ENCODE results near the gene BPIFA3. TPM values are rescaled to one million over a fixed set of nuclear protein-coding genes. Genes with fewer than 3 reads are reported as not detected.

The BPIFA3 gene
- total RNA-seq, 4 donors from 2014 or later: not detected

GRCh38 chr20:33175123-33175522 is 42.0 kb upstream of the BPIFA3 start:
- H3K27me3 ChIP-seq: peaks cover 0 to 2% (median 0%) of the 10 kb centered on the region in 3 donors
- no peak for ATAC-seq
- TF ChIP-seq CTCF (IDR thresholded peaks at IDR 0.05 in 4 of 5, conservative IDR thresholded peaks at IDR 0.05 in 1 of 5): no peak
- no peak for TF ChIP-seq POLR2A (IDR thresholded peaks at IDR 0.05)
- no peak for DNase-seq
- H3K4me3 ChIP-seq: no peak overlapping the region
- in situ Hi-C loops (cut with MboI; ENCODE audit: low sequenced_read_pairs in 4 of 4) (no loop called here), intact Hi-C loops (cut with DNase I; ENCODE audit: low total_unique reads) (no loop called here)
- H3K9me3 ChIP-seq: peaks cover 0 to 4% (median 0%) of the 10 kb centered on the region in 3 donors
- H3K4me1 ChIP-seq: no peaks in the 10 kb centered on the region
- no peak overlapping the region for H3K27ac ChIP-seq
- H3K36me3 ChIP-seq: no peaks in the 10 kb centered on the region

- Histone ChIP-seq H3K27me3 (peaks cover 0 to 2% (median 0%) of the 10 kb centered on the region in 3 donors), H3K9me3 (no peaks in the 10 kb centered on the region), H3K4me3 (no peak overlapping the region), H3K36me3 (no peaks in the 10 kb centered on the region), H3K27ac (no peak overlapping the region), H3K4me1 (no peaks in the 10 kb centered on the region)
- TF ChIP-seq POLR2A (IDR thresholded peaks at IDR 0.05) (no peak), CTCF (IDR thresholded peaks at IDR 0.05 in 4 of 5, conservative IDR thresholded peaks at IDR 0.05 in 1 of 5) (no peak)
- DNase-seq (no peak), ATAC-seq (no peak)
- in situ Hi-C loops (cut with MboI; ENCODE audit: low sequenced_read_pairs in 4 of 4) (no loop called here), intact Hi-C loops (cut with DNase I; ENCODE audit: low total_unique reads) (no loop called here)
Observed at GRCh38 chr20:33176101-33176500, 41.1 kb upstream of the BPIFA3 start.

- TF ChIP-seq CTCF (IDR thresholded peaks at IDR 0.05 in 4 of 5, conservative IDR thresholded peaks at IDR 0.05 in 1 of 5) (no peak), POLR2A (IDR thresholded peaks at IDR 0.05) (no peak)
- in situ Hi-C loops (cut with MboI; ENCODE audit: low sequenced_read_pairs in 4 of 4) (no loop called here), intact Hi-C loops (cut with DNase I; ENCODE audit: low total_unique reads) (no loop called here)
- Histone ChIP-seq H3K4me3 (no peak overlapping the region), H3K27ac (no peak overlapping the region), H3K9me3 (no peaks in the 10 kb centered on the region), H3K4me1 (no peaks in the 10 kb centered on the region), H3K36me3 (no peaks in the 10 kb centered on the region), H3K27me3 (no peaks in the 10 kb centered on the region)
- ATAC-seq: no peak
- no peak for DNase-seq
Observed at GRCh38 chr20:33177866-33178265, 39.3 kb upstream of the BPIFA3 start.

DNA sequence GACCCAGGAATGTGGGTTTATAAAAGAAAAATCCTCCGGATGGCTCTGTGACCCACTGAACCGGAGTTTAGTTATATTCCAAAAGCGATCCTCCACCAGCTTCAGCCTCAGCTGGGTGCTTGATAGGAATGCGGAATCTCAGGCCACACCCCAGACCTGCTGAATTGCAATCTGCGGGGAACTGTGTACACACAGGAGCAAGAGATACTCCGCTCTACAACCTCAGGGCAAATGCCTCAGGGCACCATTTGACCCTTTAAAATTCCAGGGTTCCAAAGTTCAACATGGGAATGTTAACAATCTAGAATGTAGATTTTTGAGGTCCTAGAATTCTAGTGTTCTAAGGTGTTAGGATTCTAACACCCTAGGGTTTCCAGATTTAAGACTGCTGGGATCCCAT is 38.4 kb upstream of the BPIFA3 start:
- in situ Hi-C loops (cut with MboI; ENCODE audit: low sequenced_read_pairs in 4 of 4): no loop called here
- no peaks in the 10 kb centered on the region for H3K4me1 ChIP-seq
- H3K4me3 ChIP-seq: no peak overlapping the region
- no peaks in the 10 kb centered on the region for H3K27me3 ChIP-seq
- ATAC-seq (no peak), DNase-seq (no peak)
- H3K27ac ChIP-seq: no peak overlapping the region
- intact Hi-C loops (cut with DNase I; ENCODE audit: low total_unique reads): no loop called here
- peaks cover 0 to 5% (median 0%) of the 10 kb centered on the region in 3 donors for H3K9me3 ChIP-seq
- H3K36me3 ChIP-seq: no peaks in the 10 kb centered on the region
- no peak for TF ChIP-seq CTCF (IDR thresholded peaks at IDR 0.05 in 4 of 5, conservative IDR thresholded peaks at IDR 0.05 in 1 of 5)
- no peak for TF ChIP-seq POLR2A (IDR thresholded peaks at IDR 0.05)

DNA sequence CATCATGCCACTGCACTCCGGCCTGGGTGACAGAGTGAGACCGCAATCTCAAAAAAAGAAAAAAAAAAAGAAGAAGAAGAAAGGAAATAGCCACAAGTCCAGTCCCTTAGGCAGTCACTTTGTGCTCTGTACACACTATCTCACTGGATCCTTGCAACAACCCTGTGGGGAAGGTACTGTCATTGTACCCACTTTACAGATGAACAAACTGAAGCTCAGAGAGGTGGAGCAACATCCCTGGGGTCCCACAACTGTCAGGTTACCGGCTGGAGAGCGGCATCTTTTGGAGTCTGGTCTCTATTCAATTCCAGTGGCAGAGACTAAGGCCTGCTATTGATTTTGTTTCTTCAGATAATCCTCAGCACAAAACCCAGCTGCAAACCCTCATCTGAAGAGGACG is 37.0 kb upstream of the BPIFA3 start:
- no peaks in the 10 kb centered on the region for H3K4me1 ChIP-seq
- no peak overlapping the region for H3K4me3 ChIP-seq
- no peak for ATAC-seq
- no peaks in the 10 kb centered on the region for H3K27me3 ChIP-seq
- H3K9me3 ChIP-seq: peaks cover 0 to 6% (median 0%) of the 10 kb centered on the region in 3 donors
- H3K27ac ChIP-seq: no peak overlapping the region
- H3K36me3 ChIP-seq: no peaks in the 10 kb centered on the region
- intact Hi-C loops (cut with DNase I; ENCODE audit: low total_unique reads) (no loop called here), in situ Hi-C loops (cut with MboI; ENCODE audit: low sequenced_read_pairs in 4 of 4) (no loop called here)
- TF ChIP-seq POLR2A (IDR thresholded peaks at IDR 0.05) (no peak), CTCF (IDR thresholded peaks at IDR 0.05 in 4 of 5, conservative IDR thresholded peaks at IDR 0.05 in 1 of 5) (no peak)
- no peak for DNase-seq
